CD14-positive monocyte (primary cell): ENCODE measurements around the gene PDZK1. TPM values are rescaled to one million over a fixed set of nuclear protein-coding genes. Genes with fewer than 3 reads are reported as not detected.
A peak's percentile ranks its signal among the peaks of the same experiment; 100 is the strongest.

Experiments used
- DNase-seq, 3 donors: peaks; one replicate each; pipeline ENCODE4 v3.0.0-alpha.2; 2011 to 2022
- H2AFZ ChIP-seq: 2 replicates; pipeline ENCODE4 v1.6.0; 2012; ENCODE audit warnings: mild to moderate bottlenecking, low read depth, low read length, inconsistent platforms; ENCODE audit not compliant: insufficient read depth, poor library complexity, severe bottlenecking
- H3K27ac ChIP-seq, 2 donors: 1 replicate in 1 of 2; 2 replicates in 1 of 2; pipeline ENCODE4 v1.5.1; 2012 to 2013; ENCODE audit warnings: low read length in 2 of 2, control low read depth in 1 of 2, inconsistent platforms in 1 of 2, low read depth in 1 of 2, mild to moderate bottlenecking in 1 of 2
- H3K27me3 ChIP-seq, 2 donors: one replicate each; pipeline versions ENCODE4 v1.6.0 to v1.6.1; 2011 to 2013; ENCODE audit warnings: low read length in 2 of 2; ENCODE audit not compliant: control insufficient read depth in 2 of 2, insufficient read depth in 2 of 2
- H3K36me3 ChIP-seq, 2 donors: replicated peaks in 1 of 2; 1 replicate in 1 of 2; 2 replicates in 1 of 2; pipeline versions ENCODE4 v1.5.1 to v1.6.1; 2012 to 2013; ENCODE audit warnings: low read length in 2 of 2, control low read depth in 1 of 2, inconsistent platforms in 1 of 2, mild to moderate bottlenecking in 1 of 2; ENCODE audit not compliant: insufficient read depth in 2 of 2, control insufficient read depth in 1 of 2
- H3K4me1 ChIP-seq, 2 donors: 1 replicate in 1 of 2; 2 replicates in 1 of 2; pipeline versions ENCODE4 v1.5.1 to v1.6.1; 2012 to 2013; ENCODE audit warnings: low read length in 2 of 2, control low read depth in 1 of 2, inconsistent platforms in 1 of 2, mild to moderate bottlenecking in 1 of 2, moderate library complexity in 1 of 2; ENCODE audit not compliant: insufficient read depth in 2 of 2, control insufficient read depth in 1 of 2
- H3K4me2 ChIP-seq: replicated peaks from 2 replicates; pipeline ENCODE3; 2012; ENCODE audit warnings: low read length, moderate library complexity, mild to moderate bottlenecking; ENCODE audit not compliant: poor library complexity, severe bottlenecking; ENCODE audit errors: extremely low read depth
- H3K4me3 ChIP-seq, 3 experiments: fragments of 200-600 bp in 1 of 3; sonication (generic) in 1 of 3; replicated peaks in 1 of 3; 1 replicate in 2 of 3; 2 replicates in 1 of 3; pipeline ENCODE4 v1.5.1; 2011 to 2013; ENCODE audit warnings: low read length in 3 of 3, mild to moderate bottlenecking in 3 of 3, control low read depth in 2 of 3, low read depth in 2 of 3, inconsistent platforms in 1 of 3, moderate library complexity in 1 of 3
- H3K79me2 ChIP-seq: 2 replicates; pipeline ENCODE4 v1.6.0; 2012; ENCODE audit warnings: mild to moderate bottlenecking, control low read depth, inconsistent platforms, low read length, moderate library complexity; ENCODE audit not compliant: insufficient read depth
- H3K9ac ChIP-seq: 2 replicates; pipeline ENCODE4 v1.6.0; 2017; ENCODE audit warnings: low read length, mild to moderate bottlenecking; ENCODE audit not compliant: insufficient read depth, poor library complexity, severe bottlenecking
- H3K9me3 ChIP-seq, 2 donors: replicated peaks in 1 of 2; 1 replicate in 1 of 2; 2 replicates in 1 of 2; pipeline versions ENCODE4 v1.5.1 to v1.6.1; 2012 to 2013; ENCODE audit warnings: low read length in 2 of 2, control low read depth in 1 of 2; ENCODE audit not compliant: control insufficient read depth in 1 of 2, insufficient read depth in 1 of 2
- H4K20me1 ChIP-seq: 2 replicates; pipeline ENCODE4 v1.6.0; 2012; ENCODE audit warnings: mild to moderate bottlenecking, low read length, control low read depth, moderate library complexity; ENCODE audit not compliant: insufficient read depth
- H3K27ac Mint-ChIP-seq, 7 donors: one replicate each; pipeline ENCODE4 v1.8.0; 2020; ENCODE audit warnings: mild to moderate bottlenecking in 7 of 7, mixed read lengths in 7 of 7, moderate library complexity in 6 of 7, inconsistent platforms in 2 of 7
- H3K27me3 Mint-ChIP-seq, 3 donors: one replicate each; pipeline ENCODE4 v1.8.0; 2021 to 2022; ENCODE audit warnings: low read depth in 3 of 3, mild to moderate bottlenecking in 3 of 3, mixed read lengths in 3 of 3, moderate library complexity in 3 of 3, inconsistent platforms in 1 of 3
- H3K36me3 Mint-ChIP-seq, 2 donors: one replicate each; pipeline ENCODE4 v1.8.0; 2020; ENCODE audit warnings: mixed read lengths in 2 of 2, inconsistent platforms in 1 of 2, mild to moderate bottlenecking in 1 of 2
- H3K4me1 Mint-ChIP-seq: one replicate; pipeline ENCODE4 v1.8.0; 2020; ENCODE audit warnings: mild to moderate bottlenecking, mixed read lengths
- H3K4me3 Mint-ChIP-seq, 2 donors: one replicate each; pipeline ENCODE4 v1.8.0; 2020; ENCODE audit warnings: mild to moderate bottlenecking in 2 of 2, mixed read lengths in 2 of 2, moderate library complexity in 1 of 2
- H3K9me3 Mint-ChIP-seq, 7 donors: one replicate each; pipeline ENCODE4 v1.8.0; 2020 to 2022; ENCODE audit warnings: mixed read lengths in 7 of 7, mild to moderate bottlenecking in 6 of 7, moderate library complexity in 6 of 7, inconsistent platforms in 2 of 7
- WGBS: methylation state at CpG from one replicate; pipeline ENCODE4 v1.1.5; 2013; ENCODE audit warnings: missing lambda C conversion rate; ENCODE audit not compliant: insufficient coverage; 5-methylcytosine and 5-hydroxymethylcytosine counted together
- intact Hi-C, 2 donors: fragments of 100-400 bp; cut with micrococcal nuclease; formaldehyde crosslinking; loops; one replicate each; pipeline versions ENCODE4 v1.15.0 to v1.15.1; 2023
- polyA plus RNA-seq, 3 donors: library from polyadenylated mRNA; depleted of rRNA in 1 of 3; unstranded in 2 of 3; stranded (reverse) in 1 of 3; fragments of 300-500 nt in 2 of 3; fragments of >200 nt in 1 of 3; fragmentation: Illumina TruSeq in 2 of 3; gene quantifications; 1 replicate in 2 of 3; 2 replicates in 1 of 3; pipeline ENCODE4 v1.2.3, GENCODE V29; 2012 to 2021
- TF ChIP-seq, protein P1 (sequence below): fragments of 200-600 bp; IDR thresholded peaks from one replicate; pipeline ENCODE4 v1.8.0; 2022; ENCODE audit warnings: antibody characterized with exemption, mild to moderate bottlenecking

The PDZK1 gene
- polyA plus RNA-seq, 3 donors, result 0.04 TPM; not detected in 2

DNA sequence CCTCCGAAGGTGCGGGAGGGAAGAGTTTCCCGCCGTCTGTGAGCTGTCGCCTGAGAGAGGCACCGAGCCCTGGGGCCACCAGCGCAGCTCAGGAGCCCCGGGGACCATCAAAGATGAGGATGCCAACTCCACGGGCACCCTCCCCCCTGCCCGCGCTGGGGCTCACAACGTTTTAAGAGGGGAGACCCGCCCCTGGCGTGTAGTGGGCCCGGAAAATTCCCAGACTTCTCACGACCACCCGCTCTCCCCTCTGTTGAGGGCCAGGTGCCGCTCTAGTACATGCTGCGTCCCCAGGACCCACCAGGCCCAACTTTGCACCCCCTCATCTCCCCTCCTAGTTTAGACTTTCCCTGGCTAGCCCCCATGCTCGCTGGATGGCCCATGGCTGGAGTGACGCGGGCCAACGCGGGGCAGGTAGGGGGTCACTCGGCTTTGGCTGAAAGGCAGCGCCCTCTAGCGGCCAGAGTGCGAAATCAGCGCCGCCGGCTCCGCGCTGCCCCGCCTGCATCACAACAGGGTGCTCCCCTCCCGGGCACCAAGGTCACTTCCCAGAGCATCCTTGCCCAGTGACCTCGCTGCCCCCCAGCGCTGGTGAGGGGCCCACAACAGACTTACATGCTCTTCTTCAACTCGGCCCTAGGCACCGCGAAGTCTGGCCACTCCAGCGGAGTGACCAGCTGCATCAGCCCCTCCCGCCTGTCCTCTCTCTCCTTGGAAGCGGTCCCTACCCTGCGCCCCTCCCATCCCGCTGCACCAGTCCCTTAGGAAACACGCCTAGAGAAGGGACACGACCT is 13.9 kb upstream of the PDZK1 start:
- Histone ChIP-seq H3K4me1 (peaks cover 8 to 9% of the 10 kb centered on the region in 2 donors), H3K4me2 (peak overlapping the region; percentile 35), H3K9ac (peak overlapping the region; percentile 23), H3K36me3 (no peaks in the 10 kb centered on the region), H3K27me3 (peaks cover 2 to 15% of the 10 kb centered on the region in 2 donors), H2AFZ (peak overlapping the region; percentile 58), H3K9me3 (no peaks in the 10 kb centered on the region), H3K79me2 (no peaks in the 10 kb centered on the region), H4K20me1 (no peaks in the 10 kb centered on the region), H3K27ac (no peak overlapping the region), H3K4me3 (peak overlapping the region in 1 of 3 experiments; percentile 41)
- H3K4me3 Mint-ChIP-seq, result peak overlapping the region; percentile 58 to 77
- H3K27me3 Mint-ChIP-seq, result peaks cover 15 to 22% (median 21%) of the 10 kb centered on the region in 3 donors
- peaks cover 10% of the 10 kb centered on the region for H3K4me1 Mint-ChIP-seq
- no peaks in the 10 kb centered on the region for H3K36me3 Mint-ChIP-seq
- TF ChIP-seq, protein P1, sequence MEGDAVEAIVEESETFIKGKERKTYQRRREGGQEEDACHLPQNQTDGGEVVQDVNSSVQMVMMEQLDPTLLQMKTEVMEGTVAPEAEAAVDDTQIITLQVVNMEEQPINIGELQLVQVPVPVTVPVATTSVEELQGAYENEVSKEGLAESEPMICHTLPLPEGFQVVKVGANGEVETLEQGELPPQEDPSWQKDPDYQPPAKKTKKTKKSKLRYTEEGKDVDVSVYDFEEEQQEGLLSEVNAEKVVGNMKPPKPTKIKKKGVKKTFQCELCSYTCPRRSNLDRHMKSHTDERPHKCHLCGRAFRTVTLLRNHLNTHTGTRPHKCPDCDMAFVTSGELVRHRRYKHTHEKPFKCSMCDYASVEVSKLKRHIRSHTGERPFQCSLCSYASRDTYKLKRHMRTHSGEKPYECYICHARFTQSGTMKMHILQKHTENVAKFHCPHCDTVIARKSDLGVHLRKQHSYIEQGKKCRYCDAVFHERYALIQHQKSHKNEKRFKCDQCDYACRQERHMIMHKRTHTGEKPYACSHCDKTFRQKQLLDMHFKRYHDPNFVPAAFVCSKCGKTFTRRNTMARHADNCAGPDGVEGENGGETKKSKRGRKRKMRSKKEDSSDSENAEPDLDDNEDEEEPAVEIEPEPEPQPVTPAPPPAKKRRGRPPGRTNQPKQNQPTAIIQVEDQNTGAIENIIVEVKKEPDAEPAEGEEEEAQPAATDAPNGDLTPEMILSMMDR, result peak; percentile 97
- WGBS, result 11% methylated on average over 46 of the region's 47 CpGs
- peak overlapping the region in 2 of 7 donors; percentile 15 to 29 for H3K27ac Mint-ChIP-seq
- H3K9me3 Mint-ChIP-seq, result peaks cover 0 to 3% (median 0%) of the 10 kb centered on the region in 7 donors
- intact Hi-C loops, result no loop called here
- DNase-seq, result peak; percentile 32 to 50 (median 48)

DNA sequence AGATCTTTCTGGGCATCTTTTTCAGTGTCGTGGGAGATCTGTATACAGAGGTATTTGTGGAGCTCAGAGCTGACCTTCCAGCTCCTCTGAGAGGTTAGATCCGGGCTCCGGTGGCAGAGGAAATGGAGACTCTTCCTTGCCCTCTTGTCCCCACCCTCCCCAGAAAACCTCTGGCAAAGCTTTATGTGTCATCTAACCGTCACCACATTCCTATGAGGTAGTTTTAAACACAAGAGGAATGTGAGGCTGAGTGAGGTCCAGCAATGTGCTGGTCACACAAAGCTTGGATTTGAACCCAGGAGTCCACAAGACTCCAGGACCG is 13.3 kb upstream of the PDZK1 start:
- H3K4me1 ChIP-seq, result peaks cover 8 to 9% of the 10 kb centered on the region in 2 donors
- Mint-ChIP-seq H3K4me1 (peaks cover 10% of the 10 kb centered on the region), H3K9me3 (peaks cover 0 to 3% (median 0%) of the 10 kb centered on the region in 7 donors), H3K4me3 (no peak overlapping the region), H3K36me3 (no peaks in the 10 kb centered on the region), H3K27me3 (peaks cover 15 to 22% (median 21%) of the 10 kb centered on the region in 3 donors), H3K27ac (no peak overlapping the region)
- H3K27me3 ChIP-seq, result peaks cover 2 to 15% of the 10 kb centered on the region in 2 donors
- no peak overlapping the region for H3K4me2 ChIP-seq
- no peaks in the 10 kb centered on the region for H3K9me3 ChIP-seq
- no peak overlapping the region for H3K27ac ChIP-seq
- 61% methylated on average over 2 of the region's 5 CpGs for WGBS
- no peaks in the 10 kb centered on the region for H3K79me2 ChIP-seq
- H3K9ac ChIP-seq, result peak overlapping the region; percentile 23
- H3K4me3 ChIP-seq, result no peak overlapping the region
- H3K36me3 ChIP-seq, result no peaks in the 10 kb centered on the region
- TF ChIP-seq, protein P1, result no peak
- H2AFZ ChIP-seq, result peak overlapping the region; percentile 58
- H4K20me1 ChIP-seq, result no peaks in the 10 kb centered on the region
- intact Hi-C loops, result no loop called here
- no peak for DNase-seq
